ENCODE results near the gene SIX1.

The SIX1 gene

GRCh38 chr14:60621386-60621785 lies 27.9 kb downstream of the SIX1 start:
- DNase-seq (ENCODE audit: insufficient read length, low spot score) (no peak), FAIRE-seq (no peak)
- no peak for TF ChIP-seq POLR2A (IDR thresholded peaks at IDR 0.05; ENCODE audit: low read depth, low read length)

- DNase-seq (ENCODE audit: insufficient read length, low spot score) (no peak), FAIRE-seq (no peak)
- TF ChIP-seq POLR2A (IDR thresholded peaks at IDR 0.05; ENCODE audit: low read depth, low read length) = no peak
Observed at GRCh38 chr14:60618241-60618640, 31.0 kb downstream of the SIX1 start.

GRCh38 chr14:60616461-60616959 lies 32.8 kb downstream of the SIX1 start:
- FAIRE-seq = no peak
- DNase-seq (ENCODE audit: insufficient read length, low spot score) = no peak

GRCh38 chr14:60602291-60602690 lies 47.0 kb downstream of the SIX1 start:
- DNase-seq (ENCODE audit: insufficient read length, low spot score) (no peak), FAIRE-seq (no peak)
- no peak for TF ChIP-seq POLR2A (IDR thresholded peaks at IDR 0.05; ENCODE audit: low read depth, low read length)

More at GRCh38 chr14:60616461-60616959, 32.8 kb downstream of the SIX1 start:
- TF ChIP-seq POLR2A (IDR thresholded peaks at IDR 0.05; ENCODE audit: low read depth, low read length) = no peak

GRCh38 chr14:60599727-60600126 lies 49.5 kb downstream of the SIX1 start:
- no peak for FAIRE-seq
- TF ChIP-seq POLR2A (IDR thresholded peaks at IDR 0.05; ENCODE audit: low read depth, low read length) = no peak
- no peak for DNase-seq (ENCODE audit: insufficient read length, low spot score)

- no peak for TF ChIP-seq POLR2A (IDR thresholded peaks at IDR 0.05; ENCODE audit: low read depth, low read length)
- DNase-seq (ENCODE audit: insufficient read length, low spot score) = no peak
- no peak for FAIRE-seq
Observed at GRCh38 chr14:60596139-60596538, 53.1 kb downstream of the SIX1 start.

- FAIRE-seq (no peak), DNase-seq (ENCODE audit: insufficient read length, low spot score) (no peak)
- no peak for TF ChIP-seq POLR2A (IDR thresholded peaks at IDR 0.05; ENCODE audit: low read depth, low read length)
Observed at GRCh38 chr14:60594062-60594461, 55.2 kb downstream of the SIX1 start.

All from H54 (cell line).